ENCODE data around the gene SGO2. TPM values are rescaled to one million over a fixed set of nuclear protein-coding genes. Genes with fewer than 3 reads are reported as not detected.
"Not testable (repeated sequence)": the region's sequence is repeated elsewhere in the genome, so short reads cannot be mapped to it uniquely, and the experiment has no call there.

Gene SGO2
- total and polyA plus RNA-seq, 8 donors = 3.6 to 26.2 (median 14.2) TPM

GRCh38 chr2:200627110-200627770 is 101.2 kb downstream of the SGO2 start:
- DNase-seq (no peak), ATAC-seq (no peak)
- intact Hi-C loops (cut with DNase I) = no loop called here
- H3K9me3 ChIP-seq = no peaks in the 10 kb centered on the region
- no peak for TF ChIP-seq CTCF (IDR thresholded peaks at IDR 0.05)
- H3K27me3 ChIP-seq = no peaks in the 10 kb centered on the region
- no peaks in the 10 kb centered on the region for H3K4me1 ChIP-seq
- H3K4me3 ChIP-seq = no peak overlapping the region
- H3K36me3 ChIP-seq = no peaks in the 10 kb centered on the region
- no peak overlapping the region for H3K27ac ChIP-seq

- DNase-seq; H3K4me1 ChIP-seq; H3K9me3 ChIP-seq; H3K27ac ChIP-seq; intact Hi-C loops (cut with DNase I); H3K4me3 ChIP-seq; H3K36me3 ChIP-seq; ATAC-seq; H3K27me3 ChIP-seq: not testable (repeated sequence)
These were observed 102.5 kb downstream of the SGO2 start for GRCh38 chr2:200628461-200628860.

- Histone ChIP-seq H3K27me3 (no peaks in the 10 kb centered on the region), H3K4me1 (peaks cover 0 to 4% of the 10 kb centered on the region in 2 donors), H3K9me3 (no peaks in the 10 kb centered on the region), H3K4me3 (no peak overlapping the region), H3K36me3 (no peaks in the 10 kb centered on the region), H3K27ac (no peak overlapping the region)
- ATAC-seq (no peak), DNase-seq (no peak)
- intact Hi-C loops (cut with DNase I) = no loop called here
- TF ChIP-seq CTCF (IDR thresholded peaks at IDR 0.05) = no peak
These were observed 105.3 kb downstream of the SGO2 start for GRCh38 chr2:200631287-200631686.

Other genes starting within 250 kb of the SGO2 start
- 10 to 100 TPM; 91.0 to 96.0 TPM for gene SPATS2L, start 219.5 kb upstream of the SGO2 start, total RNA-seq
- gene SPATS2L, start 219.5 kb upstream of the SGO2 start, polyA plus RNA-seq (ENCODE audit: insufficient read length in 6 of 6) = 10 to 100 TPM; 81.2 to 96.7 (median 90.4) TPM
- 10 to 100 TPM; 13.8 to 14.3 TPM for gene KCTD18, start 16.1 kb upstream of the SGO2 start, total RNA-seq
- gene KCTD18, start 16.1 kb upstream of the SGO2 start, polyA plus RNA-seq (ENCODE audit: insufficient read length in 6 of 6) = 10 to 100 TPM; 16.5 to 18.9 (median 17.5) TPM
- 10 to 100 TPM; 29.4 to 32.4 TPM for gene AOX1, start 59.8 kb downstream of the SGO2 start, total RNA-seq
- gene AOX1, start 59.8 kb downstream of the SGO2 start, polyA plus RNA-seq (ENCODE audit: insufficient read length in 6 of 6) = 10 to 100 TPM in 4 of 6 donors, 1 to 10 TPM in 2; 5.4 to 16.3 (median 11.8) TPM